Nephron (organoid): ENCODE results near the gene NAV1.
A peak's percentile ranks its signal among the peaks of the same experiment; 100 is the strongest.

ENCODE experiments used
- H3K27ac Mint-ChIP-seq, 3 experiments: 2 replicates each; pipeline ENCODE4 v1.8.0; 2020; ENCODE audit warnings: mixed read lengths in 3 of 3, mild to moderate bottlenecking in 2 of 3, moderate library complexity in 1 of 3
- H3K27me3 Mint-ChIP-seq: 2 replicates; pipeline ENCODE4 v1.8.0; 2021; ENCODE audit warnings: low read depth, mild to moderate bottlenecking, moderate library complexity, mixed read lengths
- H3K36me3 Mint-ChIP-seq: 2 replicates; pipeline ENCODE4 v1.8.0; 2020; ENCODE audit warnings: low read depth, mixed read lengths
- H3K4me1 Mint-ChIP-seq: 2 replicates; pipeline ENCODE4 v1.8.0; 2020; ENCODE audit warnings: mixed read lengths
- H3K4me3 Mint-ChIP-seq, 3 experiments: 2 replicates each; pipeline ENCODE4 v1.8.0; 2020; ENCODE audit warnings: mild to moderate bottlenecking in 3 of 3, mixed read lengths in 3 of 3, moderate library complexity in 2 of 3
- H3K9me3 Mint-ChIP-seq: 2 replicates; pipeline ENCODE4 v1.8.0; 2020; ENCODE audit warnings: mixed read lengths
- CTCF ChIP-seq, 3 experiments: fragments of 200-600 bp; sonication (generic); IDR thresholded peaks; one replicate each; pipeline ENCODE4 v1.5.0; 2021; ENCODE audit warnings: antibody characterized with exemption in 3 of 3; ENCODE audit not compliant: unreplicated experiment in 3 of 3

Gene NAV1

GRCh38 chr1:201552941-201553351 is 14.0 kb downstream of the NAV1 start:
- Mint-ChIP-seq H3K36me3 (no peaks in the 10 kb centered on the region), H3K4me3 (no peak overlapping the region), H3K27me3 (peaks cover 12% of the 10 kb centered on the region), H3K27ac (peak overlapping the region in 2 of 3 experiments; percentile 1 to 52), H3K4me1 (peaks cover 37% of the 10 kb centered on the region), H3K9me3 (no peaks in the 10 kb centered on the region)
- TF ChIP-seq CTCF (IDR thresholded peaks at IDR 0.05; ENCODE audit: unreplicated experiment in 3 of 3): no peak

- no peaks in the 10 kb centered on the region for H3K36me3 Mint-ChIP-seq
- peak overlapping the region in 2 of 3 experiments; percentile 1 to 52 for H3K27ac Mint-ChIP-seq
- no peak overlapping the region for H3K4me3 Mint-ChIP-seq
- no peak for TF ChIP-seq CTCF (IDR thresholded peaks at IDR 0.05; ENCODE audit: unreplicated experiment in 3 of 3)
- peaks cover 12% of the 10 kb centered on the region for H3K27me3 Mint-ChIP-seq
- peaks cover 39% of the 10 kb centered on the region for H3K4me1 Mint-ChIP-seq
- no peaks in the 10 kb centered on the region for H3K9me3 Mint-ChIP-seq
Observed at GRCh38 chr1:201553496-201554189, 14.7 kb downstream of the NAV1 start.

GRCh38 chr1:201554190-201554600 is 15.3 kb downstream of the NAV1 start:
- no peak for TF ChIP-seq CTCF (IDR thresholded peaks at IDR 0.05; ENCODE audit: unreplicated experiment in 3 of 3)
- Mint-ChIP-seq H3K9me3 (no peaks in the 10 kb centered on the region), H3K4me3 (no peak overlapping the region), H3K36me3 (no peaks in the 10 kb centered on the region), H3K27me3 (peaks cover 12% of the 10 kb centered on the region), H3K27ac (no peak overlapping the region), H3K4me1 (peaks cover 39% of the 10 kb centered on the region)

DNA sequence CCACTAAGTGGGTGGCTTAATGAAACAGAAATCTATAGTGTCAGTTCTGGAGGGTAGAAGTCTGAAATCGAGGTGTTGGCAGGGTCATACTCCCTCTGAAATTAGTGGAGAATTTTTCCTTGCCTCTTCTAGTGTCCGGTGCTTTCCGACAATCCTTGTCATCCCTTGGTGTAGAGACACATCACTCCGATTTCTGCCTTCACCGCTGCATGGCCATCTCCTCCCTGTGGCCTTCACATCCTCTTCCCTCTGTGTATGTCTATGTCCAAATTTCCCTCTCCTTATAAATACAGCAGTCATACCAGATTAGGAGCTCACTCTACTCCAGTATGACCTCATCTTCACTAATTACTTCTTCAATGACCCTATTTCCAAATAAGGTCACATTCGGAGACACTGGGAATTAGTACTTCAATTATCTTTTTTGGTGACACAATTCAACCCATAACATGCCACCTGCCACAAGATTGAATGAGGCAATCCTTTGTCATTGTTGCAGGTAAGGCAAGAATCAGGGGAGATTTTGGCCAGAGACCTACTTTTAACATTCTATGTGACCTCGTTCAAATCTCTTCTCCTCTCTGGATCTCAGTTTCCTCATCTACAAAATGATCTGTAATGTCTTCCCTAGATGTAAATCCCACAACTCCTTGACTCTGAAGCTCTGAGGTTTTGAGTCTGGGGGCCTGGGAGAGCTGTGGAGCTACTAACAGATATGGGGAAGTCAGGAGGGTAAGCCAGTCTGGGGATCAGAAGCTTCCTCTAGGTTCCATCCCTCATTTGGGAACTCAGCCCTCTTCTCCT is 16.1 kb downstream of the NAV1 start:
- H3K4me3 Mint-ChIP-seq: no peak overlapping the region
- H3K36me3 Mint-ChIP-seq: no peaks in the 10 kb centered on the region
- no peak for TF ChIP-seq CTCF (IDR thresholded peaks at IDR 0.05; ENCODE audit: unreplicated experiment in 3 of 3)
- peaks cover 46% of the 10 kb centered on the region for H3K4me1 Mint-ChIP-seq
- H3K27ac Mint-ChIP-seq: peak overlapping the region in 1 of 3 experiments; percentile 10
- H3K27me3 Mint-ChIP-seq: peaks cover 19% of the 10 kb centered on the region
- no peaks in the 10 kb centered on the region for H3K9me3 Mint-ChIP-seq

DNA sequence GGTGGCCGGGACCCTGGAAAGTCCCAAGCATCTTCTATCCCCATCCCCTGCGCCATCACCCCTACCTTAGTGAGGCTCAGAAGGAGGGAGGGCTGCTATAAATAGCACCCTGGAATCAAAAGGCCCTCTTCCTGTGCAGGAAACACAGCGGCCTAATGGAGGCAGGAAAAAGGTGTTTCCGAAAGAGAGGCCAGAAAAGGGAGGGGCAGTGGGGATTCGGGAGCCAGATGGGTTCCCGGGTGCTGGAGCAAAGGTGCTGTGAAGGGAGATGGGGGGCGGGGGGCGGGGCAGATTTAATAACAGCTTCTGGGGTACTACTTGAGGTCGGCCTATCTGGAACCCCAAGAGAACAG is 16.6 kb downstream of the NAV1 start:
- Mint-ChIP-seq H3K27ac (peak overlapping the region in 1 of 3 experiments; percentile 10), H3K36me3 (no peaks in the 10 kb centered on the region), H3K27me3 (peaks cover 23% of the 10 kb centered on the region), H3K4me3 (no peak overlapping the region), H3K9me3 (no peaks in the 10 kb centered on the region), H3K4me1 (peaks cover 47% of the 10 kb centered on the region)
- TF ChIP-seq CTCF (IDR thresholded peaks at IDR 0.05; ENCODE audit: unreplicated experiment in 3 of 3): no peak
